MM.1S (cell line): ENCODE data around the gene NHP2.

Experiments
- CTCF ChIP-seq: fragments of 300-600 bp; sonication (generic); IDR thresholded peaks from 2 replicates; pipeline ENCODE4 v1.5.1; 2016; ENCODE audit warnings: antibody characterized with exemption, low read length, mixed read lengths
- EZH2phosphoT487 ChIP-seq: fragments of 300-600 bp; sonication (generic); IDR thresholded peaks from 2 replicates; pipeline ENCODE4 v1.6.1; 2018; ENCODE audit warnings: antibody characterized with exemption, low read length

GRCh38 chr5:178198706-178199105 is 45.0 kb upstream of the NHP2 start:
- TF ChIP-seq CTCF (no peak), EZH2phosphoT487 (no peak)
